ENCODE data around the gene AFG3L2.

AFG3L2 gene

GRCh38 chr18:12306752-12307700 lies 70.0 kb downstream of the AFG3L2 start:
- no peak for DNase-seq (ENCODE audit: extremely low read depth in 1 of 2, low read depth in 1 of 2)

DNA sequence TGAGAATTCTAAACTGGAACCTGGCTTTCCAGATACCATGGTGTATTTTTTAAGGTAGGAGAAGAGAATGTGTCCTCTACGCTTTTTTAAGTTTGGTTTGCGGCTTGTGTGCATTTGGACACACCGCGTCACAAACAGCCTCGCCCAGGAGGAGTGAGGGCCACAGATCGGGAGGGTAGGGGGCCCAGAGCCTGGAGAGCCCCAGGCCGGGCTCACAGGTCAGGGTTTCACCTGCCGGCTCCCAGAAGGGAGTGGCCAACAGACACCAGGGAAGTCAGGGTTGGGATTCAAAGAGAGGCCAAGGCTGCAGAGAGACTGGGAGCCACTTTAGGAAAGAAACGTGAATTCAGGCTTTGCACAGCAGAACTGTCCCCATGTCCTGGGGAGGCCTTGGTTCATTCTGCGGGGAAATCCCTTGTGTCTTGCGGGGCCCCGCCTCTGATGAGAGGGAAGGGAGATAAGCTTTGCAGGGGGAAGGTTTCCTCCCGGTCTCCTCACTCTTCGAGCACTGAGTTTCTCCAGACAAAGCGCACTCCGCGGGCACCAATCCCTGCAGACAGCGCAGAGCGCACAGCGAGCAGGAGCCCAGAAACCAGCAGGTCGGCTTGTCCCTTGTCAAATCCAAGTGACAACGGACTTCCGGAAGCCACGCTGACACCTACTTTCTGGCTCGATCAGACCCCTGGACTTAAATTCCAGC lies 70.9 kb downstream of the AFG3L2 start:
- no peak for DNase-seq (ENCODE audit: extremely low read depth in 1 of 2, low read depth in 1 of 2)

- no peak for DNase-seq (ENCODE audit: extremely low read depth in 1 of 2, low read depth in 1 of 2)
Observed at GRCh38 chr18:12305211-12305610, 71.8 kb downstream of the AFG3L2 start.

DNA sequence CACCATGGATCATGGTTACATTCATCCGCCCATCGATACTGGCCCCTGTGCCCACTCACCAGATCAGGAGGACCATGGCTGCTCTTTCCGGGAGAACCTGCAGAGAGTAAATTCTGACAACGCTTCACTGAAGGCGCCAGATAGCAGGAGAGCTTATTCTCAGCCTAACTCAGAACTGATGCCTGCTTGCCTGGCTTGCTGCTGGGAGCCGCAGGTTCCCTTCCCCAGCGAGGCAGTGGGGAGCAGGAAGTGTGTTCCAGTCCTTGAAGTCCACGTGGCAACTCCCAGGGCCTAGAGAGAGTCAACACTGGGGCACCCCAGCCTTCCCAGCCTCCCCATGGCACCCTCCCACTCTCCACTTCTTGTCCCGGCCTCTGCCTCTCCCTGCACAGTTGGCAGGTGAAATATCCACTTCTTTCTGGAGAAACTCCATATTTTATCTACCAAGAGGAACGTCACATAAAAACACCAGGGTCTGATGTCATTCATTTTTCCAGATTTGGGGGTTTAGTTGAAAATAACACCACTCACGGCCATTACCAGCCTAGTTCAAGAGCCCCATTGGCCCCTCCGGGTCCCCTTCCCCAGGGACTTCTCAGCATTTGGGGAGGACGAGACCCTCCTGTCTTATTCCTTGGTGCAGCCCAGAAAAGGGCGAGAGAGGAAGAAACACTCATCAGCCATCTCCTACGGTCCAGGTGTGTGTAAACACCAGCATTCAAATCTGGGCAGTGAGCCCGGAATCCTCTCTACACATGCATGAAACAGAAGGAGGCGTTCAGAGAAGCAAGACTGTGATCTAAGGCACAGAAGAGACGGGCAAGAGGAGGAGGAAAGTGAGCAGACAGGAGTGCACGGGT lies 72.4 kb downstream of the AFG3L2 start:
- no peak for DNase-seq (ENCODE audit: extremely low read depth in 1 of 2, low read depth in 1 of 2)

GRCh38 chr18:12302391-12303147 lies 74.5 kb downstream of the AFG3L2 start:
- no peak for DNase-seq (ENCODE audit: extremely low read depth in 1 of 2, low read depth in 1 of 2)

DNA sequence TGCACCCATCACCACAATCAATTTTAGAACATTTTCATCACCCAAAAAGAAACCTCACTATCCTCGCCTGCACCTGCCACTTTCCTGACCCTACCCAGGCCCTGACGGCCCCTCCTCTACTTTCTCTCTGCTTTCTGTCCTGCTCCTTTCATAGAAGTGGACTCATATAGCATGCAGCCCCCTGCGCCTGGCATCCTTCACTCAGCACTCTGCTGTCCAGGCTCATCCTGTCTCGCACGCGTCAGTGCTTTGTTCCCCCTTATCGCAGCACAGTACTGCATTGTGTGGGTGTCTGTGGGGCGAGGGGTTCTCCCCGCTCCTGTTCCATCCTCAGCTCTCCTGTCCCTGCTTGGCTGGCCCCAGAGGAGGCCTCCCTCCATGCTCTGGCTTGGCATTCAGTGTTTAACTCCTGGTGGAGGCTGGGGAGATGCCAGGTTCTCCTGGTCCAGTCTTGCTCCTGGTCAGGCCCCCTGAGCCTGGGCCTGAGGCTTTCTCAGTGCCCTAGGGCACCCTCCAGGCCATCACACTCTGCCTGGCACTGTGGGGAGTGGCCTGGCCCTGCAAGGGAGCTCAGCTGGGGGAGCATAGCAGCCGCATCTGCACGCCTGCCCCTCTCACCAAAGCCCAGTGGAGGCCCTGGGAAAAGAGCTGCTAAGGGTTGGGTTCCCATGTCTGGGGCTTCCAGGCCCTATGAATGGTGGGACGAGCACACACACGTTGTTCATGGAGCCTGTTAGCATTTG lies 75.6 kb downstream of the AFG3L2 start:
- no peak for DNase-seq (ENCODE audit: extremely low read depth in 1 of 2, low read depth in 1 of 2)

DNA sequence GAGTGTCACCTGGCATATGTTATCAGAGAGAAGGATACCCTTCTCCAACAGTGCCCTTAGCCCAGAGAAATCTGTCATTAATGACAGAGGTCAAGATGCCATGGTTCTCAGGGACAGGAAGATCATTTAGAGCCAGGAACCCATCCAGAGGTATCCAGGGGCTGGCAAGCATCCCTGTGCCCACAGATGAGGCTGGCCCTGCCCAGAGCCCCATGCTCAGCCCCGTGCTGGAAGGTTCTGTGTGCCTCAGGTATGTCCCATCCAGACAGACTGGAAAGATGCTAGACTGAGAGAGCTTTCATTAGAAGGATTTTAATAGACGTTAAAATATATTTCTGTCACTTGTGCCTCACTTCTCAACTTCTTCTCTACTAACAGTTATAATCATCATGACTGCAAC lies 77.2 kb downstream of the AFG3L2 start:
- DNase-seq (ENCODE audit: extremely low read depth in 1 of 2, low read depth in 1 of 2), result no peak

GRCh38 chr18:12296457-12296856 lies 80.6 kb downstream of the AFG3L2 start:
- no peak for DNase-seq (ENCODE audit: extremely low read depth in 1 of 2, low read depth in 1 of 2)

GRCh38 chr18:12296087-12296403 lies 81.0 kb downstream of the AFG3L2 start:
- no peak for DNase-seq (ENCODE audit: extremely low read depth in 1 of 2, low read depth in 1 of 2)

- no peak for DNase-seq (ENCODE audit: extremely low read depth in 1 of 2, low read depth in 1 of 2)
Observed at GRCh38 chr18:12295389-12296086, 81.5 kb downstream of the AFG3L2 start.

DNA sequence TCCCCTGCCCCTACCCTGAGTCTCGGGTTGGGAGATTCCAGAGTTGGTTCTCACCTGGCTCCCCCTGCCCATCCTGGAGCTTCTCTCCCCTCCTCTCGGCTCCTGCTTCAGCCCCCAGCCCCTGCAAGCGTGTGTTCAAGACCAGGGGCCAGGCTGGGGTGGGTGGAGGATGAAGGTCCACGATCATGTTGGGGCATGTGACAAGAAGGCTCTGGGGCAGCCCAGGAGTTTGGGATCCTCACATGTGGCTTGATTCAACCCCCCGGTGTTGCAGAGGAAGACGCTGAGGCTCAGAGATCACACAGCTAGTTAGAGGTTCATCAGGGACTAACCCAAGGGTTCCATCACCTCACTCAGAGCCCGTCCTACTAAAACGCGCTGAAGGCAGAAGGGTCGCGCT lies 83.2 kb downstream of the AFG3L2 start:
- DNase-seq (ENCODE audit: extremely low read depth in 1 of 2, low read depth in 1 of 2), result no peak

DNA sequence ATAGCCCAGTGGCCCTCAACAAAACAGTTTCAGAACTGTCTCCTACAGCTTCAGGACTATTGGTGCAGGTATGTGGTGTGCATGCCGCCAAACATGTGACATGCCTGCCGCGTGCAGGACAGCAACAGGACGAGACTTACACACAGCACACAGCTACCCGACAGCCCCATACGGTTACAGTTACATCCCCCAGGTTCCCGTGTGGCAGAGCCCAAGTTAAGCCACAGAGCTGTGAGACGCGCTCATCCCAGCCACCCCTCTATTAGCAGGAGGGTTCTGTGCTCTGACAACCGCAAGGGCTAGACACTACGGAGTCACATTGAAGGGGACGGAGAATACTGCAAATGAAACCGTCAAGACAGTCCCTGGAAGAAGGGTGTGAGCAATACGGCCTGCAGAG lies 85.3 kb downstream of the AFG3L2 start:
- DNase-seq (ENCODE audit: extremely low read depth in 1 of 2, low read depth in 1 of 2), result no peak

DNA sequence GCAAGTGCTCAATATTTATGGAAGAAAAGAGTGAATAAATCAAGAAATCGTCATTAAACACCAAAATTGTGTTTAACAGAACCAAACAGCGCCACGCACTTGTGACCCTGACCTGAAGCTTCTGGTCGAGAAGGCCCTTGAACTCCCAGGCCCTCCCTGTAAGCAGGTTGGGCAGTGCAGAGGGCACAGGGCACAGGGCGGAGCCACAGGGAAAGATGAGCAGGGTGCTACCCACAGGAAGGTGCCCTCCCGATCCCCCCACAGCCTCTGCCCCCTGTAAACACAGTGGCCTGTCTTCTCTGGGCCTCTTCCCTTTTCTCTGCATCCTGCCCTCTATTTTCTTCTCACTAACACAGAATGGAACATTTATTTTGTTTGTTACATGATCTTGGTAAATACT lies 85.9 kb downstream of the AFG3L2 start:
- DNase-seq (ENCODE audit: extremely low read depth in 1 of 2, low read depth in 1 of 2), result no peak

GRCh38 chr18:12290086-12290485 lies 86.9 kb downstream of the AFG3L2 start:
- no peak for DNase-seq (ENCODE audit: extremely low read depth in 1 of 2, low read depth in 1 of 2)

- no peak for DNase-seq (ENCODE audit: extremely low read depth in 1 of 2, low read depth in 1 of 2)
Observed at GRCh38 chr18:12288403-12288755, 88.6 kb downstream of the AFG3L2 start.

GRCh38 chr18:12287684-12288402 lies 89.2 kb downstream of the AFG3L2 start:
- no peak for DNase-seq (ENCODE audit: extremely low read depth in 1 of 2, low read depth in 1 of 2)

- DNase-seq (ENCODE audit: extremely low read depth in 1 of 2, low read depth in 1 of 2), result no peak
Observed at GRCh38 chr18:12287131-12287681, 89.8 kb downstream of the AFG3L2 start.

- DNase-seq (ENCODE audit: extremely low read depth in 1 of 2, low read depth in 1 of 2), result no peak
Observed at GRCh38 chr18:12283666-12284065, 93.4 kb downstream of the AFG3L2 start.

Measured in stimulated activated CD8-positive, alpha-beta memory T cell treated with anti-CD3 and anti-CD28 coated beads, Interleukin-7, amount 100 ng/mL, for 48 hours (primary cell).